ENCODE data around the gene KIAA0232. TPM values are rescaled to one million over a fixed set of nuclear protein-coding genes. Genes with fewer than 3 reads are reported as not detected.

The KIAA0232 gene
- total RNA-seq, 4 donors from 2014 or later, result 39.1 to 66.4 (median 60.4) TPM

DNA sequence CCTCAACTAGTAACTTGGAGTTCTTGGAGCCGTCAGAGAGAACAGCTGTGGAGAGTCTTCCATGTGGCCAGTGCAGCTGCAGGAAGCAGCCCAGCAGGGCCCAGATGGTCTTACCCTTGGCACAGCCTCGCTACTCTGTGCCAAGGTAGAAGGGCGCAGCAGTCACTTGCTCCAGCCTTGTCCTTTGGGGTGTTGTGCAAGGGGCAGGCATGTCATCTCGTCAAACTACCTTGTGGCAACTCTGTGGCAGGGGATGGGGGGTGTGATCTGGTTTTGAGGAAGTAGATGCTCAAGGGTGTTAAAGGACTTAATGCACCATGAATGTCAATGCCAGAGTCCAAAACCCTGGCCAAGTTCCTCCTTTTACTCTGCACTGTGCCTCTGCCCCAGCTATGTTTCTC is 92.9 kb downstream of the KIAA0232 start:
- no peak overlapping the region for H3K4me3 ChIP-seq
- TF ChIP-seq, protein P1, sequence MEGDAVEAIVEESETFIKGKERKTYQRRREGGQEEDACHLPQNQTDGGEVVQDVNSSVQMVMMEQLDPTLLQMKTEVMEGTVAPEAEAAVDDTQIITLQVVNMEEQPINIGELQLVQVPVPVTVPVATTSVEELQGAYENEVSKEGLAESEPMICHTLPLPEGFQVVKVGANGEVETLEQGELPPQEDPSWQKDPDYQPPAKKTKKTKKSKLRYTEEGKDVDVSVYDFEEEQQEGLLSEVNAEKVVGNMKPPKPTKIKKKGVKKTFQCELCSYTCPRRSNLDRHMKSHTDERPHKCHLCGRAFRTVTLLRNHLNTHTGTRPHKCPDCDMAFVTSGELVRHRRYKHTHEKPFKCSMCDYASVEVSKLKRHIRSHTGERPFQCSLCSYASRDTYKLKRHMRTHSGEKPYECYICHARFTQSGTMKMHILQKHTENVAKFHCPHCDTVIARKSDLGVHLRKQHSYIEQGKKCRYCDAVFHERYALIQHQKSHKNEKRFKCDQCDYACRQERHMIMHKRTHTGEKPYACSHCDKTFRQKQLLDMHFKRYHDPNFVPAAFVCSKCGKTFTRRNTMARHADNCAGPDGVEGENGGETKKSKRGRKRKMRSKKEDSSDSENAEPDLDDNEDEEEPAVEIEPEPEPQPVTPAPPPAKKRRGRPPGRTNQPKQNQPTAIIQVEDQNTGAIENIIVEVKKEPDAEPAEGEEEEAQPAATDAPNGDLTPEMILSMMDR (IDR thresholded peaks at IDR 0.05 in 4 of 5, conservative IDR thresholded peaks at IDR 0.05 in 1 of 5), result no peak
- no peak for TF ChIP-seq POLR2A (IDR thresholded peaks at IDR 0.05)
- in situ Hi-C loops (cut with MboI; ENCODE audit: low sequenced_read_pairs in 4 of 4), result loop anchor here in 1 of 4 donors (10.0 kb wide), 1 partner anchor 151 kb away; no protein-coding TSS in a partner anchor
- DNase-seq, result peak; percentile 74 to 92
- H3K27ac ChIP-seq, result peak overlapping the region; percentile 80 to 90 (median 84)
- H3K9me3 ChIP-seq, result no peaks in the 10 kb centered on the region
- H3K27me3 ChIP-seq, result no peaks in the 10 kb centered on the region
- ATAC-seq, result peak; percentile 64 to 92
- H3K36me3 ChIP-seq, result peaks cover 0 to 61% of the 10 kb centered on the region in 2 donors
- peaks cover 36 to 44% of the 10 kb centered on the region in 2 donors for H3K4me1 ChIP-seq
- intact Hi-C loops (cut with DNase I; ENCODE audit: low total_unique reads), result loop anchor here (2.0 kb wide), 1 partner anchor 93 kb away; the partner anchor contains the start of gene KIAA0232

DNA sequence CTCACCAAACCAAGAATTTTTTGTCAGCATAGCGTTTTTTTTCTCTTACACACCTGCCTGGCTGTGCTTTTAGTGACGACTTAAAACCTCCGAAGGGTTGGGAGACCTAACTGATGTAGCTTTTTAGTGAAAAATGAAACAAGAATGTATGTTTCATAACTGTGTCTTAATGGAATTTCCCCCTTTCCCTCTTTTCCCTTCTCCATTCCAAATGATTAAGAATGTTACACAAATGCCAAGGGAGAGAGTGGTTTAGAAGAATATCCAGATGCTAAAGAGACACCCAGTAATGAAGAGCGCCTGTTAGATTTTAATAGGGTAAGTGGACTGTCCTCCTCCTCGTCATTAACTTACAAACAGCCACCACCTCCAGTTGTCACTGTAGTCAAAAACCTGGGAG is 93.9 kb downstream of the KIAA0232 start:
- H3K9me3 ChIP-seq, result no peaks in the 10 kb centered on the region
- ATAC-seq (no peak), DNase-seq (no peak)
- no peak overlapping the region for H3K4me3 ChIP-seq
- intact Hi-C loops (cut with DNase I; ENCODE audit: low total_unique reads) (no loop called here), in situ Hi-C loops (cut with MboI; ENCODE audit: low sequenced_read_pairs in 4 of 4) (loop anchor here in 1 of 4 donors (10.0 kb wide), 1 partner anchor 152 kb away; no protein-coding TSS in a partner anchor)
- TF ChIP-seq, protein P1 (IDR thresholded peaks at IDR 0.05 in 4 of 5, conservative IDR thresholded peaks at IDR 0.05 in 1 of 5), result no peak
- TF ChIP-seq POLR2A (IDR thresholded peaks at IDR 0.05), result no peak
- peaks cover 0 to 70% of the 10 kb centered on the region in 2 donors for H3K36me3 ChIP-seq
- H3K27ac ChIP-seq, result peak overlapping the region; percentile 80 to 90 (median 84)
- peaks cover 36 to 43% of the 10 kb centered on the region in 2 donors for H3K4me1 ChIP-seq
- H3K27me3 ChIP-seq, result no peaks in the 10 kb centered on the region

DNA sequence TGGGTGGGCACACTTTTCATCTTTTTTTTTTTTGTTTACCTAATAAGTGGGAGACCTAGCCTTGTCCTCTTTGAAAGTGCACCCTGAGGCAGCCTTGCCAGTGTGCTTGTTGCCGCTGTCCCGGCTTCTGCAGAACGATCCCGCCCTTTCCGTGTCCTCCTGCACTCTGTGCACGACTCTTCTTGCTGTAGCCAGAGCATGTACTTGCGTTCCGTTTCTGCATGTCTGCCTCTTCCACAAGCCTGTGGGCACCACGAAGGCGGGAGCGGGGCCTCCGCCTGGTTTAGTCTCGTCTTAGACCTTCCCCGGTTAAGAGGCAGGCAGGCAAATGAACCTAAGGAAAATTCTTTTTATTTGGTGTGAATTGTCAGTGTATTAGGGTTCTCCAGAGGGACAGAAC is 94.5 kb downstream of the KIAA0232 start:
- no peak for DNase-seq
- Histone ChIP-seq H3K4me1 (peaks cover 36 to 40% of the 10 kb centered on the region in 2 donors), H3K27me3 (no peaks in the 10 kb centered on the region), H3K4me3 (no peak overlapping the region), H3K9me3 (no peaks in the 10 kb centered on the region), H3K27ac (peak overlapping the region; percentile 80 to 90 (median 84)), H3K36me3 (peaks cover 0 to 70% of the 10 kb centered on the region in 2 donors)
- intact Hi-C loops (cut with DNase I; ENCODE audit: low total_unique reads), result no loop called here
- no peak for ATAC-seq
- TF ChIP-seq, protein P1 (IDR thresholded peaks at IDR 0.05 in 4 of 5, conservative IDR thresholded peaks at IDR 0.05 in 1 of 5), result no peak
- TF ChIP-seq POLR2A (IDR thresholded peaks at IDR 0.05), result no peak
- in situ Hi-C loops (cut with MboI; ENCODE audit: low sequenced_read_pairs in 4 of 4), result loop anchor here in 1 of 4 donors (10.0 kb wide), 1 partner anchor 152 kb away; no protein-coding TSS in a partner anchor

DNA sequence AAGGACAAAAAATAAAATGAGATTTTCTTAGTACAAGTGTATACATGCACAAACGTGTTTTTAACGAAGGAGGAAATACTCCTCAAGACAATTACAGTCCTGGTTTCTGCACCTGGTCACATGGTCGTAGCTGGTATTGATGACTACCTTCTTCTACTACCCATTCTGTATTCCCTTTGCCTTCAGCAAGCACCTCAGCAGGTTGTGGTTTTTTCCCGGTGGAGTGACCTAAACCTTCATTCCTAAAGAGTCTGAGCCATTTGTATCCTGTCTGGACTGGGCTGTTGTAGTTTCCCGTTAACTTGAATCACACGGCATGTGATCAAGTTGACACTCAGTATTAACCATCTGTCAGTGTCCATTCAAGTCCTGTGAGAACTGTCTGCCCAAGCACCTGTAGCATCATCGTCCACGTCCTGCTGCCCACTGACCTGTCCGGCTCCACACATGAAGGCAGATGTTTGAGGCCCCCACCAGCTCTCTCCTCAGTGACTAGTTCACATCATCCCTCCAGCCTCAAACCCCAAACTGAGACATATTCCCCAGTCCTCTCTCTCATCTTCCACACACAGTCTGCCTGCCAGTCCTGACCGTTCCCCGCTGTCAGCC is 96.0 kb downstream of the KIAA0232 start:
- in situ Hi-C loops (cut with MboI; ENCODE audit: low sequenced_read_pairs in 4 of 4) (loop anchor here in 1 of 4 donors (10.0 kb wide), 1 partner anchor 154 kb away; no protein-coding TSS in a partner anchor), intact Hi-C loops (cut with DNase I; ENCODE audit: low total_unique reads) (no loop called here)
- Histone ChIP-seq H3K4me3 (no peak overlapping the region), H3K36me3 (peaks cover 0 to 70% of the 10 kb centered on the region in 2 donors), H3K4me1 (peaks cover 29% of the 10 kb centered on the region in 2 donors), H3K27ac (peak overlapping the region; percentile 20 to 90 (median 84)), H3K27me3 (no peaks in the 10 kb centered on the region), H3K9me3 (no peaks in the 10 kb centered on the region)
- DNase-seq (no peak), ATAC-seq (no peak)
- TF ChIP-seq, protein P1 (IDR thresholded peaks at IDR 0.05 in 4 of 5, conservative IDR thresholded peaks at IDR 0.05 in 1 of 5), result no peak
- TF ChIP-seq POLR2A (IDR thresholded peaks at IDR 0.05), result no peak
